HEK293 (cell line): ENCODE data around the gene KCNIP2.

Experiments used
- CTCF ChIA-PET: fragments of 350-600 bp; formaldehyde crosslinking; extraction: SDS; loops from one replicate; lab custom pipeline; 2021; ENCODE audit warnings: antibody characterized with exemption; lab: Yijun Ruan, JAX
- POLR2A ChIA-PET: fragments of 300-600 bp; formaldehyde crosslinking; extraction: SDS; loops from one replicate; lab custom pipeline; 2020; ENCODE audit warnings: antibody characterized with exemption, inconsistent platforms; lab: Yijun Ruan, JAX
- H3K27ac ChIP-seq: fragments of 200-500 bp; sonication (Bioruptor generic); 2 replicates; pipeline ENCODE4 v1.5.1; 2014; ENCODE audit warnings: low read depth, low read length, control low read depth, inconsistent platforms; ENCODE audit errors: extremely low read depth
- H3K36me3 ChIP-seq, 2 experiments: fragments of 200-500 bp in 1 of 2; sonication (Bioruptor generic) in 1 of 2; 1 replicate in 1 of 2; 2 replicates in 1 of 2; pipeline ENCODE4 v1.5.1; 2014 to 2017; ENCODE audit warnings: inconsistent platforms in 2 of 2, low read length in 2 of 2; ENCODE audit not compliant: control insufficient read depth in 2 of 2, insufficient read depth in 1 of 2
- H3K4me1 ChIP-seq: fragments of 200-500 bp; sonication (Bioruptor generic); 2 replicates; pipeline ENCODE4 v1.5.1; 2014; ENCODE audit warnings: mild to moderate bottlenecking, low read length, inconsistent platforms; ENCODE audit not compliant: control insufficient read depth, insufficient read depth
- H3K4me3 ChIP-seq: 2 replicates; pipeline ENCODE4 v1.5.1; 2011; ENCODE audit warnings: low read depth, mild to moderate bottlenecking, control low read depth, low read length, moderate library complexity
- H3K9me3 ChIP-seq: fragments of 200-500 bp; sonication (Bioruptor generic); 2 replicates; pipeline ENCODE4 v1.5.1; 2014; ENCODE audit warnings: low read depth, low read length, inconsistent platforms; ENCODE audit not compliant: control insufficient read depth, insufficient read depth
- EGR2 ChIP-seq: fragments of 450-650 bp; formaldehyde crosslinking; IDR thresholded peaks from 2 replicates; pipeline ENCODE4 v1.5.1; 2016; ENCODE audit warnings: low read depth, missing biosample characterization, missing genetic modification characterization
- ZBTB26 ChIP-seq: fragments of 450-650 bp; formaldehyde crosslinking; optimal IDR thresholded peaks from 2 replicates; pipeline ENCODE3; 2016; ENCODE audit warnings: missing biosample characterization, mild to moderate bottlenecking, missing genetic modification characterization
- ZFHX2 ChIP-seq: fragments of 450-650 bp; formaldehyde crosslinking; conservative IDR thresholded peaks from 2 replicates; pipeline ENCODE4 v1.5.1; 2016; ENCODE audit warnings: missing biosample characterization, missing genetic modification characterization
- ZNF157 ChIP-seq: fragments of 450-650 bp; formaldehyde crosslinking; IDR thresholded peaks from 2 replicates; pipeline ENCODE4 v1.5.1; 2016; ENCODE audit warnings: missing biosample characterization, missing genetic modification characterization
- ZNF274 ChIP-seq, 2 experiments: fragments of 200-500 bp in 1 of 2; fragments of 450-650 bp in 1 of 2; sonication (Bioruptor generic) in 1 of 2; formaldehyde crosslinking in 1 of 2; IDR thresholded peaks; 2 replicates each; pipeline versions ENCODE4 v1.5.1 to v1.6.1; 2014 to 2016; ENCODE audit warnings: borderline replicate concordance in 1 of 2, inconsistent platforms in 1 of 2, low read length in 1 of 2, missing biosample characterization in 1 of 2, missing genetic modification characterization in 1 of 2
- ZNF292 ChIP-seq: fragments of 450-650 bp; formaldehyde crosslinking; IDR thresholded peaks from 2 replicates; pipeline ENCODE4 v1.5.1; 2016; ENCODE audit warnings: low read depth, missing biosample characterization, missing genetic modification characterization, borderline replicate concordance
- ZNF354C ChIP-seq: fragments of 450-650 bp; formaldehyde crosslinking; IDR thresholded peaks from 2 replicates; pipeline ENCODE4 v1.5.1; 2016; ENCODE audit warnings: missing biosample characterization, missing genetic modification characterization, low read depth, borderline replicate concordance
- ZNF501 ChIP-seq: fragments of 450-650 bp; formaldehyde crosslinking; IDR thresholded peaks from 2 replicates; pipeline ENCODE4 v1.5.1; 2016; ENCODE audit warnings: missing biosample characterization, missing genetic modification characterization
- ZNF510 ChIP-seq: fragments of 450-650 bp; formaldehyde crosslinking; IDR thresholded peaks from 2 replicates; pipeline ENCODE4 v1.5.1; 2018; ENCODE audit warnings: mild to moderate bottlenecking, missing genetic modification characterization, missing biosample characterization; ENCODE audit not compliant: insufficient replicate concordance
- ZNF548 ChIP-seq: fragments of 450-650 bp; formaldehyde crosslinking; IDR thresholded peaks from 2 replicates; pipeline ENCODE4 v1.5.1; 2016; ENCODE audit warnings: missing biosample characterization, missing genetic modification characterization
- TF ChIP-seq, protein P1 (sequence below): fragments of 450-650 bp; formaldehyde crosslinking; IDR thresholded peaks from 2 replicates; pipeline ENCODE4 v1.5.1; 2016; ENCODE audit warnings: missing biosample characterization, missing genetic modification characterization
- TF ChIP-seq, protein P2 (sequence below): fragments of 450-650 bp; formaldehyde crosslinking; IDR thresholded peaks from 2 replicates; pipeline ENCODE4; 2016; ENCODE audit warnings: missing biosample characterization, missing genetic modification characterization
- TF ChIP-seq, protein P3 (sequence below): fragments of 450-650 bp; formaldehyde crosslinking; IDR thresholded peaks from 2 replicates; pipeline ENCODE4 v1.5.1; 2016; ENCODE audit warnings: missing biosample characterization, missing genetic modification characterization

KCNIP2 gene

GRCh38 chr10:101843032-101844021 lies at the start of gene KCNIP2:
Gene KCNIP2, minus strand, starts transcription at chr10:101843800. Its CDS starts 232 bp downstream, at chr10:101843568.
- Histone ChIP-seq H3K36me3 (peaks cover 0 to 7% of the 10 kb centered on the region in 2 experiments; a peak in 1 of 3 replicates), H3K27ac (no peak within 1 kb of the TSS), H3K9me3 (no peaks in the 10 kb centered on the region)
- POLR2A ChIA-PET, result interaction anchor here (0.6 kb wide), 1 partner anchor 264 kb away, joined by 3 read pairs; no protein-coding TSS in a partner anchor
- TF ChIP-seq, protein P1, sequence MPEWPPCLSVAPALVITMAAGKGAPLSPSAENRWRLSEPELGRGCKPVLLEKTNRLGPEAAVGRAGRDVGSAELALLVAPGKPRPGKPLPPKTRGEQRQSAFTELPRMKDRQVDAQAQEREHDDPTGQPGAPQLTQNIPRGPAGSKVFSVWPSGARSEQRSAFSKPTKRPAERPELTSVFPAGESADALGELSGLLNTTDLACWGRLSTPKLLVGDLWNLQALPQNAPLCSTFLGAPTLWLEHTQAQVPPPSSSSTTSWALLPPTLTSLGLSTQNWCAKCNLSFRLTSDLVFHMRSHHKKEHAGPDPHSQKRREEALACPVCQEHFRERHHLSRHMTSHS (tag by site-specific recombination), result no peak
- TF ChIP-seq EGR2 (tag by site-specific recombination), result peak; percentile 93
- TF ChIP-seq ZFHX2 (tag by site-specific recombination), result peak; percentile 96
- TF ChIP-seq, protein P2, sequence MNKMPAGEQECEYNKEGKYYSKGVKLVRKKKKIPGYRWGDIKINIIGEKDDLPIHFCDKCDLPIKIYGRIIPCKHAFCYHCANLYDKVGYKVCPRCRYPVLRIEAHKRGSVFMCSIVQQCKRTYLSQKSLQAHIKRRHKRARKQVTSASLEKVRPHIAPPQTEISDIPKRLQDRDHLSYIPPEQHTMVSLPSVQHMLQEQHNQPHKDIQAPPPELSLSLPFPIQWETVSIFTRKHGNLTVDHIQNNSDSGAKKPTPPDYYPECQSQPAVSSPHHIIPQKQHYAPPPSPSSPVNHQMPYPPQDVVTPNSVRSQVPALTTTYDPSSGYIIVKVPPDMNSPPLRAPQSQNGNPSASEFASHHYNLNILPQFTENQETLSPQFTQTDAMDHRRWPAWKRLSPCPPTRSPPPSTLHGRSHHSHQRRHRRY (tag by site-specific recombination), result no peak
- TF ChIP-seq ZNF510 (tag by site-specific recombination), result no peak
- TF ChIP-seq, all 188 proteins: peak for 2
- peaks cover 6% of the 10 kb centered on the region for H3K4me1 ChIP-seq
- CTCF ChIA-PET, result interaction anchor here (0.5 to 6.0 kb wide), 4 partner anchors 46 to 167 kb away, joined by 4 to 59 read pairs (median 17); no protein-coding TSS in a partner anchor
- H3K4me3 ChIP-seq, result no peak within 1 kb of the TSS

- CTCF ChIA-PET, result interaction anchor here (1.0 to 7.2 kb wide), 3 partner anchors 53 to 180 kb away, joined by 3 to 167 read pairs (median 12); no protein-coding TSS in a partner anchor
- POLR2A ChIA-PET, result no interaction called here
These were observed 49.3 kb upstream of the KCNIP2 start for GRCh38 chr10:101892782-101893391.

More at GRCh38 chr10:101892782-101893391, 49.3 kb upstream of the KCNIP2 start:
- Histone ChIP-seq H3K27ac (no peak overlapping the region), H3K9me3 (no peaks in the 10 kb centered on the region), H3K36me3 (peaks cover 0 to 4% of the 10 kb centered on the region in 2 experiments; a peak in 2 of 3 replicates), H3K4me1 (peaks cover 24% of the 10 kb centered on the region)
- TF ChIP-seq, protein P3, sequence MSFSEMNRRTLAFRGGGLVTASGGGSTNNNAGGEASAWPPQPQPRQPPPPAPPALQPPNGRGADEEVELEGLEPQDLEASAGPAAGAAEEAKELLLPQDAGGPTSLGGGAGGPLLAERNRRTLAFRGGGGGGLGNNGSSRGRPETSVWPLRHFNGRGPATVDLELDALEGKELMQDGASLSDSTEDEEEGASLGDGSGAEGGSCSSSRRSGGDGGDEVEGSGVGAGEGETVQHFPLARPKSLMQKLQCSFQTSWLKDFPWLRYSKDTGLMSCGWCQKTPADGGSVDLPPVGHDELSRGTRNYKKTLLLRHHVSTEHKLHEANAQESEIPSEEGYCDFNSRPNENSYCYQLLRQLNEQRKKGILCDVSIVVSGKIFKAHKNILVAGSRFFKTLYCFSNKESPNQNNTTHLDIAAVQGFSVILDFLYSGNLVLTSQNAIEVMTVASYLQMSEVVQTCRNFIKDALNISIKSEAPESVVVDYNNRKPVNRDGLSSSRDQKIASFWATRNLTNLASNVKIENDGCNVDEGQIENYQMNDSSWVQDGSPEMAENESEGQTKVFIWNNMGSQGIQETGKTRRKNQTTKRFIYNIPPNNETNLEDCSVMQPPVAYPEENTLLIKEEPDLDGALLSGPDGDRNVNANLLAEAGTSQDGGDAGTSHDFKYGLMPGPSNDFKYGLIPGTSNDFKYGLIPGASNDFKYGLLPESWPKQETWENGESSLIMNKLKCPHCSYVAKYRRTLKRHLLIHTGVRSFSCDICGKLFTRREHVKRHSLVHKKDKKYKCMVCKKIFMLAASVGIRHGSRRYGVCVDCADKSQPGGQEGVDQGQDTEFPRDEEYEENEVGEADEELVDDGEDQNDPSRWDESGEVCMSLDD, result no peak
- no peak for TF ChIP-seq ZNF501
- TF ChIP-seq ZNF548 (tag by site-specific recombination), result no peak
- TF ChIP-seq ZBTB26 (tag by site-specific recombination), result no peak
- no peak for TF ChIP-seq ZNF354C (tag by site-specific recombination)
- TF ChIP-seq ZNF157 (tag by site-specific recombination), result no peak
- TF ChIP-seq ZNF274 (IDR thresholded peaks at IDR 0.05; ENCODE audit: low read length), result no peak
- TF ChIP-seq ZNF274 (tag by site-specific recombination; IDR thresholded peaks at IDR 0.05; ENCODE audit: borderline replicate concordance), result no peak
- TF ChIP-seq ZNF292 (tag by site-specific recombination), result no peak
- TF ChIP-seq, all 188 proteins: peak for 0
- no peak overlapping the region for H3K4me3 ChIP-seq
